ENCODE measurements around the gene PHLDA1. TPM values are rescaled to one million over a fixed set of nuclear protein-coding genes. Genes with fewer than 3 reads are reported as not detected.

Gene PHLDA1
- polyA plus RNA-seq, 1 donor (not counting 4 experiments of a cell fraction or from before 2014, with no cell fraction given) = 144 TPM

GRCh38 chr12:75982979-75983660 is 48.5 kb downstream of the PHLDA1 start:
- Histone ChIP-seq H3K9me3 (ENCODE audit: control insufficient read depth, low read depth, low read length) (no peaks in the 10 kb centered on the region), H4K20me1 (ENCODE audit: control insufficient read depth, extremely low read depth, insufficient read depth, low read length) (no peaks in the 10 kb centered on the region), H2AFZ (ENCODE audit: control insufficient read depth, low read length) (peak overlapping the region; percentile 80), H3K4me1 (ENCODE audit: control insufficient read depth, extremely low read depth, insufficient read depth, low read length) (peaks cover 29% of the 10 kb centered on the region), H3K4me2 (ENCODE audit: control insufficient read depth, extremely low read depth, insufficient read depth, low read depth, low read length) (peak overlapping the region; percentile 81), H3K9ac (ENCODE audit: control insufficient read depth, extremely low read depth, insufficient read depth, low read length) (peak overlapping the region; percentile 44), H3K27me3 (ENCODE audit: control insufficient read depth, extremely low read depth, insufficient read depth, low read length) (no peaks in the 10 kb centered on the region), H3K4me3 (ENCODE audit: control insufficient read depth in 2 of 3, extremely low read depth in 1 of 3, insufficient read depth in 2 of 3, low read depth in 1 of 3, low read length in 3 of 3) (peak overlapping the region in 2 of 3 experiments; percentile 18 to 33), H3K27ac (ENCODE audit: control insufficient read depth, insufficient read depth, low read length) (peak overlapping the region; percentile 31), H3K9me1 (ENCODE audit: control insufficient read depth, extremely low read depth, insufficient read depth, low read length) (no peaks in the 10 kb centered on the region), H3K36me3 (ENCODE audit: control insufficient read depth in 2 of 2, extremely low read depth in 1 of 2, insufficient read depth in 2 of 2, low read length in 2 of 2) (no peaks in the 10 kb centered on the region), H3K79me2 (ENCODE audit: control insufficient read depth, insufficient read depth, low read length) (no peaks in the 10 kb centered on the region)
- dilution Hi-C loops (cut with MboI; ENCODE audit: extremely low pct_ligation_motif_present, low sequenced_read_pairs) = no loop called here
- no peak for DNase-seq (ENCODE audit: low read depth, low spot score)
- FAIRE-seq = no peak
- TF ChIP-seq EZH2 (IDR thresholded peaks at IDR 0.05; ENCODE audit: low read length) (no peak), CTCF (optimal IDR thresholded peaks at IDR 0.05 in 1 of 3, IDR thresholded peaks at IDR 0.05 in 1 of 3, conservative IDR thresholded peaks at IDR 0.05 in 1 of 3; ENCODE audit: extremely low read depth in 1 of 3, insufficient read depth in 2 of 3, low read length in 3 of 3) (no peak)

- DNase-seq (ENCODE audit: low read depth, low spot score) (no peak), FAIRE-seq (no peak)
- Histone ChIP-seq H3K79me2 (ENCODE audit: control insufficient read depth, insufficient read depth, low read length) (no peaks in the 10 kb centered on the region), H4K20me1 (ENCODE audit: control insufficient read depth, extremely low read depth, insufficient read depth, low read length) (no peaks in the 10 kb centered on the region), H3K4me1 (ENCODE audit: control insufficient read depth, extremely low read depth, insufficient read depth, low read length) (peaks cover 37% of the 10 kb centered on the region), H3K4me2 (ENCODE audit: control insufficient read depth, extremely low read depth, insufficient read depth, low read depth, low read length) (no peak overlapping the region), H3K9me1 (ENCODE audit: control insufficient read depth, extremely low read depth, insufficient read depth, low read length) (no peaks in the 10 kb centered on the region), H3K36me3 (ENCODE audit: control insufficient read depth in 2 of 2, extremely low read depth in 1 of 2, insufficient read depth in 2 of 2, low read length in 2 of 2) (no peaks in the 10 kb centered on the region), H3K9ac (ENCODE audit: control insufficient read depth, extremely low read depth, insufficient read depth, low read length) (no peak overlapping the region), H3K27me3 (ENCODE audit: control insufficient read depth, extremely low read depth, insufficient read depth, low read length) (no peaks in the 10 kb centered on the region), H3K27ac (ENCODE audit: control insufficient read depth, insufficient read depth, low read length) (no peak overlapping the region), H3K4me3 (ENCODE audit: control insufficient read depth in 2 of 3, extremely low read depth in 1 of 3, insufficient read depth in 2 of 3, low read depth in 1 of 3, low read length in 3 of 3) (no peak overlapping the region), H3K9me3 (ENCODE audit: control insufficient read depth, low read depth, low read length) (no peaks in the 10 kb centered on the region), H2AFZ (ENCODE audit: control insufficient read depth, low read length) (no peak overlapping the region)
- TF ChIP-seq EZH2 (IDR thresholded peaks at IDR 0.05; ENCODE audit: low read length) = no peak
- TF ChIP-seq CTCF (optimal IDR thresholded peaks at IDR 0.05 in 1 of 3, IDR thresholded peaks at IDR 0.05 in 1 of 3, conservative IDR thresholded peaks at IDR 0.05 in 1 of 3; ENCODE audit: extremely low read depth in 1 of 3, insufficient read depth in 2 of 3, low read length in 3 of 3) = no peak
- dilution Hi-C loops (cut with MboI; ENCODE audit: extremely low pct_ligation_motif_present, low sequenced_read_pairs) = no loop called here
These were observed 49.4 kb downstream of the PHLDA1 start for GRCh38 chr12:75982169-75982564.

Data from keratinocyte (primary cell).